HL-60/S4 (cell line): ENCODE data around the gene FRMD5.

Source experiments
- in situ Hi-C: fragments of 300-500 bp; cut with MboI; formaldehyde crosslinking; loops from 2 replicates; pipeline ENCODE4 v1.14.3; 2022; ENCODE audit warnings: low sequenced_read_pairs

Gene FRMD5

DNA sequence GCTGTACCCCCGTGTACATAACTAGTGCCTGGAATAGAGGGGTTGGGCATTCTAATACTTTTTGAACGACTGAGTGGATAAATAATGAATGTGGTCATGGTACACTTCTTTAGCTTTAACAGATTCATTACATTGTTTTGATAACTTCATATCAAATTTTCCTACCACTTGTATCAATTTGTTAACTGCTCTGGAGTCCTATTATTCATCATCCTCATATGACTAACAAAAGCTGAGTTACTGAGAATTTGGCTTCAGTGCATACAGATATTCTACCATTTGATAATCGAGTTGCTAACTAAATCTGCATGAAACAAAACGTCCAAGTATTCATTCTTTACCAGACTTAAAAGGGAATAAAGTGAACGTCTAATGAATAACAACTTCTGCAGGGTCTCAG, 31.7 kb downstream of the FRMD5 start:
- in situ Hi-C loops: no loop called here

DNA sequence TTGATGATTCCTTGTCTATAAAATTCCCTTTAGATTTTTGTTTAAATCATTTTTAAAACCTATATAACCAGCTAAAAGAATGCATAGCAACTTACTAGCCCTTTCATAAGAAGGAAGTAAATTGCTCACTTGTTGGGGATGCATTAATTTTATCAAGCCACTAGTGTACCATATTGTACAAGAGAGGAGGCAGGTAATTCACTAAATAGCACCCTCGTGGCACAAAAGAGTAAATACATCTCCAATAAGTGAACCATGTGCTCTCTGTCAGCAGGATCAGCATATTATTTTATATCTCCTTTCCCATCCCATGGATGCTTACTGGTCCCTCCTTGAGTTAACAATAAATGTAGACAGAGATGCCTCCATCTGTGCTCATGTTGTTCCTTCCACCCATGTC, 34.3 kb downstream of the FRMD5 start:
- in situ Hi-C loops: no loop called here

DNA sequence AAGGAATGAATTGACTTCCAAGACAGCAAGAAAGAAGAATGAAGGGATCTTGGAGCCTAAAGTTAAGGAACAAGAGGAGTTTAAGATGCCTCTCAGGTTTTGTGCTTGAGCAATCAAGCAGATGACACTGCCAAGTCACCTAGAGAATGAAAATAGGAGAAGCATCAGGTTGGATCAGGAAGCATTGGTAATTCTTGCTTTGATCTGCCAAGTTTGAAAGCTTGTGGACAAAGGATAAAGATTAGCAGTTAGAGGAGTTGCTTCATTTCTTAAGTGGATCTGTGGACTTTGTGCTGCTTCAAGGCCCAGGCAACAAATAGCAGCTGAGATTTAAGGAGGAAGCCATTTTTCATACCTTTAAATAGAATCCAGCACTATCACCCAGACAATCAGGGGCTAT, 35.6 kb downstream of the FRMD5 start:
- in situ Hi-C loops: no loop called here

DNA sequence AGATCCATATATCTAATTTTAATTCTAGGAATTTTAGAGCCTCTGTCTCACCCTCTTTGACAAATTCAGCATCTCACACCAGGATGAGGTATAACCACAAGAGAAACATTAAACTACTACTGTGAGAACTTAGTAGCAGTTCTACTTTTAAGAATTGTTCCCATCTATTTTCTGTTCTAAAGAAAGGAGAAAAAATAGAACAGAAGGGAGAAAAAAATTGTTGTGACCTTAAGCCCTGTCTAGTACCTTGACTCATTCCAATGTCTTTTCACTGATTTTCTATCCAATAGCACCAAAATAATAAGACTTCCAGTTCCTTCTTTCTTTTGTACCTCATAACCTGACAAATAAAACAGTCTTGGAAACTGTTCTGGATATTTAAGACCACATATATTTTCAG, 37.0 kb downstream of the FRMD5 start:
- in situ Hi-C loops: no loop called here

- in situ Hi-C loops: no loop called here
Observed at GRCh38 chr15:44157679-44158078, 37.4 kb downstream of the FRMD5 start.

DNA sequence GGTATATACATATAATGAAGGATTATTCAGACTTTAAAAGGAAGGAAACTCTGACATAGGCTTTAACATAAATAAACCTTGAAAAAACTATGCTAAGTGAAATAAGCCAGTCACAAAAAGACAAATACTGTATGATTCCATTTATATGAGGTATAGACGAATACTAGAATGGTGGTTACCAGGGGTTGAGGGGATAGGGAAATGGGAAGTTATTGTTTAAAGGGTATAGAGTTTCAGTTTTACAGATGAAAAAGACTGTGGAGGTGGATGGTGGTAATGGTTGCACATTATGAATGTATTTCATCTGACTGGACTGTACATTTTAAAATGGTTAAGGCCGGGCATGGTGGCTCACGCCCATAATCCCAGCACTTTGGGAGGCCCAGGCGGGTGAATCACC, 41.7 kb downstream of the FRMD5 start:
- in situ Hi-C loops: no loop called here

GRCh38 chr15:44149224-44149623, 45.8 kb downstream of the FRMD5 start:
- in situ Hi-C loops: no loop called here

DNA sequence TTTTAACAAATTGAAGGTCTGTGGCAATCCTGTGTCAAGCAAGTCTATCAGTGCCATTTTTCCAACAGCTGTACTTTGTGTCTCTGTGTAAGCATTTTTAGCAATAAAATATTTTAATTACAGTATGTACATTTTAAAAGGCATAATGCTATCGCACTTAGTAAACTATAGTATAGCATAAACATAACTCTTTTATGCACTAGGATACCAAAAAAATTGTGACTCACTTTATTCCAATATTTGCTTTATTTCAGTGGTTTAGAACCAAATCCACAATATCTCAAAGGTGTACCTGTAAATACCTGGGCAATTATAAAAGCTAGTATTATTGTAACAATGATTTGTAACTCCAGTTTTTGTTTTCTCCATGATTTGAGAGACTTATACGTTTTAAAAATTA, 46.5 kb downstream of the FRMD5 start:
- in situ Hi-C loops: no loop called here

GRCh38 chr15:44147636-44148035, 47.4 kb downstream of the FRMD5 start:
- in situ Hi-C loops: no loop called here

- in situ Hi-C loops: no loop called here
Observed at GRCh38 chr15:44145495-44145894, 49.6 kb downstream of the FRMD5 start.

GRCh38 chr15:44144992-44145391, 50.1 kb downstream of the FRMD5 start:
- in situ Hi-C loops: no loop called here

- in situ Hi-C loops: no loop called here
Observed at GRCh38 chr15:44144184-44144583, 50.9 kb downstream of the FRMD5 start.

- in situ Hi-C loops: no loop called here
Observed at GRCh38 chr15:44137750-44138149, 57.3 kb downstream of the FRMD5 start.

DNA sequence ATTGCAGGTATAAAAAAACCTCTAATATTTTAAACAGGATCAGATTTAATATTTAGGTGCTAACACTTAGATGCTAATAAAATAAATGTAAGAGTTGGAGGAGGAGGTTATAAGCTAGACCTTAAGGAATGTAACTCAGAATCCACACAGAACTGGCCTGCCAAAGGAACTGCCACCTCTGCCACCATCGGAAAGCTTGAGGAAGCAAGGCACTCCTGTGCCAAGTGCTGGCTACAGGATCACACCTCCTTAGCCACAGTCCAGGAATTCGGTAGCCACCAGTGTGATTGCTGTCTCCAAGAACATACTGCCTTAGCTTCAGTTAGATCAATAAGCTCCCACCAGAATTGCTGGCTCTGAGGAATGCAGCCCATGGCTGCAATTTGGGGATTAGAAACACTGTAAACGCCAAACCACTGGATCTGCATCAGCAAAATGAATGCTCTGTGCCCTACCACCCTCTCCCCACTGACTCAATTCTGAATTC, 58.0 kb downstream of the FRMD5 start:
- in situ Hi-C loops: no loop called here

DNA sequence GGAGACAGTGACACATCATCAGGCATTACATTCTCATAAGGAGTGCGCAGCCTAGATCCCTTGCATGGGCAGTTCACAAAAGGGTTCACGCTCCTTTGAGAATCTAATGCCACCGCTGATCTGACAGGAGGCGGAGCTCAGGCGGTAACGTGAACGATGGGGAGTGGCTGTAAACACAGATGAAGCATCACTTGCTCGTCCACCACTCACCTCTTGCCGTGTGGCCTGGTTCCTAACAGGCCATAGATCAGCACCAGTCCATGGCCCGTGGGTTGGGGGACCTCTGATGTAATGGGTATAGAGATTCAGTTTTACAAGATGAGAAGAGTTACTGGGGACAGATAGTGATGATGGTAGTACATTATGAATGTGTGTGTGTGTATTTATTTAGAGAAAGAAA, 63.0 kb downstream of the FRMD5 start:
- in situ Hi-C loops: no loop called here

DNA sequence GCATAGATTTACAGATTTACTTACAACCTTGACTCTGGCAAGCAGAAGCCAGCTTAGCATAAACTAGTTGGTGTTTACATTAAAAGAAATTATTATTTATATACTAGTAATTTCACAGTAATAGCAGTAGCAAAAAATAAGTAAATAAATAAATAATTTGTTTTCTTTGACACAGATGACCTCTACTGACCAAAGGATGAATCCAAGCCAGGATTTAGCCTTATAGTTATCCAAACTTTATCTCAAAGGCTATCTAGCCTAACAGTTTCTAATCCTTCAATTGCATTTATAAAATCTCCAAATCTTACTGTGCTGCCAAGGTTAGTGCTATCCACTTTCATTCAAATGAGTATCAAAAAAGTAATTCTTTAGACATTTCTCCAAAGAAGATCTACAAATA, 64.3 kb downstream of the FRMD5 start:
- in situ Hi-C loops: no loop called here

DNA sequence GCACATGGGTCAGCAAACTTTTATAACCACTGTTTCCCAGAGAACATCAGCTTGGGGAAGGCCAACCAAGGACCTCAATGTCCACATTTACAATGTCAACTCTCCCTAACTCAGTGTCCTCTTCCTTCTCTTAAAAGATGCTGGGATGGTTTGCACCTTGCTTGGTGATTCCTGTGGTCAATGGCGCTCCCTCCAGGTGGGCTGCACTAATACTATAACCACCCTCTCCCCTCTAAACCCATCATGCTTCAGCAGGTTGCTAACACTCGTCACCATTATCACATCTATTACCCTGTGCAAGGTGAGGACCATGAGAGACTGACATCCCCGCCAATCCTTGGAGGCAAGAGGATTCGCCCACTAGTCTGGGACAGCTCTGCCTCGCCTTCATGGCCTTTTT, 65.2 kb downstream of the FRMD5 start:
- in situ Hi-C loops: no loop called here

DNA sequence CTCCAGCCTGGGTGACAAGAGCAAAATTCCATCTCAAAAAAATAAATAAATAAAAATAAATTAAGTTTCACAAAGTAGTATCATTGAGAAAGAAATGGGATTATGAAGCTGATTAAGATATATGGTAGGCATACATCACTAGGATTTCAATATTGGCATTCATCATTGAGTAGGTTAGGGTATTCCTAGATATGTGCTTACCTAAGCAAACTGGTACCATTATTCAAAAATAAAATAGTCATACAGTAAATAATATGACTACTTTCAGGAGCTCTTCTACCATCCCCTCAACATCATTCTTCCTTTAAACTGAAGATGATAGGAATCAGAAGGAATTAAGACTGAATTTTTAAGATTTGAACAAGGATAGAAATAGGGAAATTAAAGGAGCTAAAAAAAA, 66.6 kb downstream of the FRMD5 start:
- in situ Hi-C loops: no loop called here

GRCh38 chr15:44125879-44126278, 69.2 kb downstream of the FRMD5 start:
- in situ Hi-C loops: no loop called here

GRCh38 chr15:44102675-44103254, 92.3 kb downstream of the FRMD5 start:
- in situ Hi-C loops: no loop called here

GRCh38 chr15:44101944-44102343, 93.1 kb downstream of the FRMD5 start:
- in situ Hi-C loops: no loop called here

GRCh38 chr15:44101286-44101685, 93.8 kb downstream of the FRMD5 start:
- in situ Hi-C loops: no loop called here

- in situ Hi-C loops: no loop called here
Observed at GRCh38 chr15:44099671-44100070, 95.4 kb downstream of the FRMD5 start.
